ENCODE data around the gene SBNO2. TPM values are rescaled to one million over a fixed set of nuclear protein-coding genes. Genes with fewer than 3 reads are reported as not detected.
"Not testable (repeated sequence)": the region's sequence is repeated elsewhere in the genome, so short reads cannot be mapped to it uniquely, and the experiment has no call there.

Gene SBNO2
- polyA plus RNA-seq (ENCODE audit: insufficient read length in 4 of 4), result 10 to 100 TPM; 11.8 to 23.5 (median 14.0) TPM

GRCh38 chr19:1173845-1174809 lies at the start of gene SBNO2:
SBNO2 (minus strand) TSS chr19:1174268; CDS start chr19:1154276, 19,992 bp downstream.
- peak in 1 of 4 donors; percentile 72 for DNase-seq (ENCODE audit: low read depth in 4 of 4, low spot score in 3 of 4)

GRCh38 chr19:1223018-1223855 lies 49.2 kb upstream of the SBNO2 start:
- DNase-seq (ENCODE audit: low read depth in 4 of 4, low spot score in 3 of 4), result no peak

DNA sequence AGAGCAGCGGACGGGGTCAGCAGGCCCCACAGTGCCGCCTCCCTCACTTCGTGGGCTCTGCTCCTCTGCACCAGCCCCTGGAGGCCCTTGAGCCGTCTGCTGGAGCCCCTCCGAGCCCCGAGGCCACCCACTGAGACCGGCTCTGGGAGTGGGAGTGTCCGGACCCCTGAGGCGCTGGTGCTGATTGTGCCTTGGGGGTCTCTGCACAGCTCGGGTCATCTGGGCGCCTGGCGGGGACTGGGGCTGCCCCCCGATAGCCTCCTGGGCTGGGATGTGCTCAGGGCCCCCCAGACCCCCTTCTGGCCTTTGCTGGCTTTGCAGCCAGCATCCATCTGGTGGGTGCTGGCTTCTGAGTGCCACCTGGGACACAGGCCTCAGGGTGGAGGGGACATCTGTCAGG lies 48.3 kb upstream of the SBNO2 start:
- DNase-seq (ENCODE audit: low read depth in 4 of 4, low spot score in 3 of 4), result no peak

- DNase-seq (ENCODE audit: low read depth in 4 of 4, low spot score in 3 of 4), result no peak
These were observed 47.8 kb upstream of the SBNO2 start for GRCh38 chr19:1221904-1222255.

DNA sequence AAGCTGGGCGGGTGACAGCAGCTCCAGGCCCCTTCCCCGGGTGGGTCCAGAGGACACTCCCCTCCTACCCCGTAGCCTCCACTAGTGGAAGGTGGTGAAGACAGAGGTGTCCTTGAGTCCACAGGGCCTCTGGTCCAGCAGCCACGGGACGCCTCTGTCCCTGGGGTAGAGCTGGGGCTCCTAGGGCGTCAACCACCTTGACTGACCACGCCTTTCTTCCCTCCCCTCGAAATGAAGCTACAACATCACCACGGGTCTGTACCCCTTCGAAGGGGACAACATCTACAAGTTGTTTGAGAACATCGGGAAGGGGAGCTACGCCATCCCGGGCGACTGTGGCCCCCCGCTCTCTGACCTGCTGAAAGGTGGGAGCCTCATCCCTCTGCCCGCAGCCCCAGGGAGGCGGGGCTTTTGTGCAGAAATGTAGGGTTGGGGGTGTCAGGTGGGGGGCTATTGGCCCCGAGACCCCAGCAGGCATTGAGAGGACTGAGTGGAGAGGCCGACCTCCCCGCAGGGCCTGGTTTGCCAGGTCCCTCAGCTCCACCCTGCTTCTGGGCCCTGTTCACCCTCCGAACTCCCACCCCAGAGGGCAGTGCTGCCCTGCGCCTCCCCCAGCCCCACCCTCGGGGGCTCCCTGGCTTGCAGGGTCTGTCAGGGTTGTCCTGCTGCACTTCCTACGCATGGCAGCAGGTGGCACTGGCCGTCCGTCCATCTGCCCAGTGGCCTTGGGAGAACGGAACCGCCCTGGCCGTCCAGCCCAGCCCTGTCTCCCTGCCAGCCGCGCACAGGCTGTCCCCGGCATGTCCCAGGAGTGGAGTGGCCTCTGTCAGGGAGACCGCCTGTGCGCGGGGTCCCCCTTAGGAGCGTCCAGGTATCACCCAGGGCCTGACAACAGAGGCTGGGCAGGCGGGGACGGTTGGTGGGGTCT lies 47.2 kb upstream of the SBNO2 start:
- DNase-seq (ENCODE audit: low read depth in 4 of 4, low spot score in 3 of 4), result no peak

DNA sequence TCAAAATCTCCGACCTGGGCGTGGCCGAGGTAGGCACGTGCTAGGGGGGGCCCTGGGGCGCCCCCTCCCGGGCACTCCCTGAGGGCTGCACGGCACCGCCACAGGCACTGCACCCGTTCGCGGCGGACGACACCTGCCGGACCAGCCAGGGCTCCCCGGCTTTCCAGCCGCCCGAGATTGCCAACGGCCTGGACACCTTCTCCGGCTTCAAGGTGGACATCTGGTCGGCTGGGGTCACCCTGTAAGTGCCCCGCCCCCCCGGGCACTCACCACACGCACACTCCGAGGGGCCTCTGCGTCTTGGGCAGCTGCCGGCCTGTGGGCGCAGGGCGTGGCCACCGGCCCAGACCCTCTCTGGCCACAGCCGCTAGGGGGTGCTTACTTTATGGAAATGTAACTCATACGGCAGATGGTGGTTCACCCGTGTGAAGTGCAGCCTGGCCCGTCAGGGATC lies 46.4 kb upstream of the SBNO2 start:
- DNase-seq (ENCODE audit: low read depth in 4 of 4, low spot score in 3 of 4), result no peak

DNA sequence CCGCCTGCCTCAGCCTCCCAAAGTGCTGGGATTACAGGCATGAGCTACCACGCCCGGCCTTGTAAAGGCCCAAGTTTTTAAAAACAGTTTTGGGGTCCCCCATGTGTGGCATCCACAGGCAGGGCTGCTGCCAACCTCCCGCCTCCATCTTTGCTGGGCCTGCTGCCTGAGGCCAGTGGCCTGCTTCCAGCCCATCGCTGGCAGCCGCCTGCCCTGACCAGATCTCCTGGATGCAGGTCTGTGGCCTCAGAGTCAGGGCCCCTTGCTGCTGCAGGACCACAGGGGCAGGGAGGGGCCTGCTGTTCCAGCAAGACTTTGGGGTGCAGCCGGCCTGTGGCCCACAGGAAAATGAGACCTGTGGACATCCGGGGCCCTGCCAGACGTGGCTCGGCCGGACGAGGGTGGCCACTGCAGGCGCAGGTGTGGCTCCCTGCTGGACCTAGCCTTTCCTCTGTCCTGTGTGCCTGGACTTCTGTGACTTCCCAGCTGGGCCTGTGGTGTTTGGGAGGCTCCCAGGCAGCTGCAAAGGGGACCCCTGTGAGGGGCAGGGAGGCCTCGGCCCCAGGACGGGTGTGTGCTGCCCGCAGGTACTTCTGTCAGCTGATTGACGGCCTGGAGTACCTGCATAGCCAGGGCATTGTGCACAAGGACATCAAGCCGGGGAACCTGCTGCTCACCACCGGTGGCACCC lies 45.9 kb upstream of the SBNO2 start:
- DNase-seq (ENCODE audit: low read depth in 4 of 4, low spot score in 3 of 4), result no peak

- no peak for DNase-seq (ENCODE audit: low read depth in 4 of 4, low spot score in 3 of 4)
These were observed 44.9 kb upstream of the SBNO2 start for GRCh38 chr19:1218751-1219567.

GRCh38 chr19:1217366-1217765 lies 43.3 kb upstream of the SBNO2 start:
- DNase-seq (ENCODE audit: low read depth in 4 of 4, low spot score in 3 of 4), result no peak

DNA sequence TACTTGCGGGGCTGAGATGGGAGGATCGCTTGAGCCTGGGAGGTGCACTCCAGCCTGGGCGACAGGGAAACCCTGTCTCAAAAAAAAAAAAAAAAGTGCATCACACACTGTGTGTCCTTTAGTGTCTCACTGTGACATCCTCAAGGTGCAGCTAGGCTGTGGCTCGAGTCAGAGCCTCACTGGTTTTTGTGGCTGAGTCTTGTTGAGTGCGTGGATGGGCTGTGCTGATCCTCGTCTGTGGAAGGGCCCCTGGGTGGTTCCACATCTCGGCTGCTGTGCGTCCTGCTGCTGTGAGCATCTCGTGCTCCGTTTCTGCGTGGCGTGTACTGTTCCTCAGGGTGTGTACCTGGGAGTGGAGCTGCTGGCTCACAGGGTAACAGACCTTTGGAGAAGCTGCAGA lies 42.7 kb upstream of the SBNO2 start:
- no peak for DNase-seq (ENCODE audit: low read depth in 4 of 4, low spot score in 3 of 4)

GRCh38 chr19:1214862-1215731 lies 41.0 kb upstream of the SBNO2 start:
- DNase-seq (ENCODE audit: low read depth in 4 of 4, low spot score in 3 of 4), result no peak

DNA sequence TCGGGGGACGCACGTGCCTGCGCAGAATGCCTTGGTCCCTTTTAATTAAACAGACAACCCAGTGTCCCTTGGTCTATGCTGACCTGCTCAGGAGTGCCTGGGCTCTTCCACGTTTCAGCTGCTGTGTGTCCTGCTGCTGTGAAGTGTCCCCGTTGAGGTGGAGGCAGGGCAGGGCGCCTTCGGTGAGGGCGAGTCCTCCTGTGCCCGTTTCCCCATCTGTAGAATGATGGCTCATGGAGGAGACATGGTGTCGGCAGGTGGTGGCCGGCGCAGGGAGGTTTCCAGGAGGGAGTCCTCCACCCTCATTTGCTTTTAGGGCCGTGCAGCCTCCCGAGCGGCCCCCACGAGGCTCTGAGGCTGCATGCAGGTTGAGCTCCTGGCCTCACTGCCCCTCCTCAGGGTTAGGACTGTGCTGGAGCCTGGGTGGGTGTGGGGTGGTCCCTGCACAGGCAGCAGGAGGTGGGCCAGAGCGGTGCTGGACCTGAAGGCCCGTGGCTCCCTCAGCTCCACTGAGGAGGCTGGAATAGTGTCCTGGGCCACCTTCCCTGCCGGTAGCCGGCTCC lies 40.3 kb upstream of the SBNO2 start:
- no peak for DNase-seq (ENCODE audit: low read depth in 4 of 4, low spot score in 3 of 4)

- no peak for DNase-seq (ENCODE audit: low read depth in 4 of 4, low spot score in 3 of 4)
These were observed 39.6 kb upstream of the SBNO2 start for GRCh38 chr19:1213391-1214286.

DNA sequence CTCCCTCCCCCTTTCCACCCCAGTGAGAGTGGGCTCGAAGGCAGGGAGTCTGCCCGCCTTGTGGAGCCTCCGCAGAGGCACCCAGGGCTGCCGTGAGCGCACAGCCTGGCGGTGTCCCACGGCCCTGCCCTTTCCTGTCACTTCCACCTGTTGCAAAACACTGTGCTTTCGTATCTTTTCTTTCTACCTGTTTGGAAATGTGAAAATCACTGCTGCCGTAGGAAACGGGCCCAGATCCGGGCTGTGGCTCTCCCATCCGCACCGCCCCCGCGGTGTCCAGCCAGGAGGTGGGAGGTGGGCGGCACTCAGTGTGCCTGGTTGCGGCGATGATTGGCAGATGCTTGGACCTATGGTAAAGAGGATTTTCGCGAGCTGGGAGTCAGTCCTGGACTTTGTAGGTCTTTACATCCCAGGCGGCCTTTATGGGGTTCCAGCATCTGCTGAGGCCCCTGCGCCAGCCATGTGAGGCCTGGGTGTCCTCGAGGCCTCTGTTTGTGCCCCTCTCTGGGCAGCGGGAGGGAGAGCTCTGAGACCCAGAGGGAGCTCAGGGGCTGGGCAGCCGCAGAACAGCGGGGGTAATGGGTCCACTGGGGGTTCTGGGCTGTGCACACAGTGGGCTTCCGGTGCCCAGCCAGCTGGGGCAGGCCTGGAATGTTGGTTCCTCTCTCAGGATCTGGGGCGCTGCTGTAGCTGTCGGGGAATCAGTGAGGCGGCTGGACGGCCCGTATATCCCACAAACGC lies 37.6 kb upstream of the SBNO2 start:
- DNase-seq (ENCODE audit: low read depth in 4 of 4, low spot score in 3 of 4), result no peak

DNA sequence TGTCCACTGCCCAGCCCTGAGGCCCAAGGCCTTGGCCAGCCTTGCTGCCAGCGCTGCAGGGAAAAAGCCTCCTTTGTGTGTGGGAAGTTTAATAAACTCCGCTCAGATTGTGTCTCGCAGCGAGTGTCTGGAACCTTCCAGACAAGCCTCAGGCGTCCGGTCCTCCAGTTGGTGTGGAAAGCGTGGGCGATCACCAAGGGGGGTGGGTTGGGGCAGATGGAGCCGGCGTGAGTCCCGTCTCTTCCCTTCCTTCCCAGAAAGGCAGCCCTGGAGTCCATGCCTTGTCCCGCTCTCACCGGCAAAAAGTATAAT lies 36.1 kb upstream of the SBNO2 start:
- DNase-seq (ENCODE audit: low read depth in 4 of 4, low spot score in 3 of 4), result no peak

DNA sequence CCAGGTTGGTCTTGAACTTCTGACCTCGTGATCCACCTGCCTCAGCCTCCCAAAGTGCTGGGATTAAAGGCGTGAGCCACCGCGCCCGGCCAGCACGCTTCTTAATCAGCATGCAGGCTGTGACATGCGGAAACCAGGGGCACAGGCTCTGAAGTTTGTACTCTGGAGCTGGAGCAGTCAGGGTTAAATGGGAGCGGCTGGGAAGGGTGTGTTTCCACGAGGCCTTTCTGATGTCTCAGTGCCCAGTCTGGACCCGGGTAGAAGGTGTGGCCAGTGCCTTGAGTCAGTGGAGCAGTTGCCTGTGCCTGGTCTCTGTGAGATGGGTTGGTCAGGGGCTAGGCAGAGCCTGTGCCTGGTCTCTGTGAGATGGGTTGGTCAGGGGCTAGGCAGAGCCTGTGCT lies 34.8 kb upstream of the SBNO2 start:
- not testable (repeated sequence) for DNase-seq (ENCODE audit: low read depth in 4 of 4, low spot score in 3 of 4)
